DOHH2 (cell line): ENCODE measurements around the gene PDE11A.

Source experiments
- H3F3A ChIP-seq: fragments of 200-600 bp; sonication (generic), shearing (Covaris generic); 2 replicates; pipeline ENCODE4 v1.6.0; 2016; ENCODE audit warnings: antibody characterized with exemption, mild to moderate bottlenecking; ENCODE audit not compliant: control insufficient read depth, insufficient read depth
- H3K27ac ChIP-seq: fragments of 200-600 bp; sonication (generic); 2 replicates; pipeline ENCODE4 v1.5.1; 2014; ENCODE audit warnings: low read depth, mild to moderate bottlenecking, low read length, moderate library complexity
- H3K27me3 ChIP-seq: fragments of 200-600 bp; sonication (generic); 2 replicates; pipeline ENCODE4 v1.6.1; 2014; ENCODE audit warnings: mild to moderate bottlenecking, low read length, mixed read lengths; ENCODE audit not compliant: control insufficient read depth
- H3K36me3 ChIP-seq: fragments of 200-600 bp; sonication (generic); 2 replicates; pipeline ENCODE4 v1.6.1; 2014; ENCODE audit warnings: mild to moderate bottlenecking, low read length, moderate library complexity, mixed read lengths; ENCODE audit not compliant: control insufficient read depth
- H3K4me1 ChIP-seq: fragments of 200-600 bp; sonication (generic); 2 replicates; pipeline ENCODE4 v1.6.1; 2014; ENCODE audit warnings: mild to moderate bottlenecking, low read length, mixed read lengths; ENCODE audit not compliant: control insufficient read depth
- H3K4me2 ChIP-seq: fragments of 200-600 bp; sonication (generic); 2 replicates; pipeline ENCODE4 v1.6.0; 2014; ENCODE audit warnings: mild to moderate bottlenecking, low read length, moderate library complexity
- H3K4me3 ChIP-seq: fragments of 200-600 bp; sonication (generic); 2 replicates; pipeline ENCODE4 v1.5.1; 2014; ENCODE audit warnings: mild to moderate bottlenecking, low read length, mixed read lengths
- H3K79me2 ChIP-seq: fragments of 200-600 bp; sonication (generic); 2 replicates; pipeline ENCODE4 v1.6.1; 2014; ENCODE audit warnings: mild to moderate bottlenecking, low read length, mixed read lengths; ENCODE audit not compliant: control insufficient read depth
- H3K9me2 ChIP-seq: fragments of 200-600 bp; sonication (generic); replicated peaks from 2 replicates; pipeline ENCODE4 v1.6.1; 2014; ENCODE audit warnings: mild to moderate bottlenecking, low read length, mixed read lengths; ENCODE audit not compliant: control insufficient read depth
- H3K9me3 ChIP-seq: fragments of 200-600 bp; sonication (generic); 2 replicates; pipeline ENCODE4 v1.6.1; 2014; ENCODE audit warnings: antibody characterized with exemption, low read length, mixed read lengths; ENCODE audit not compliant: control insufficient read depth, insufficient read depth
- H4K20me1 ChIP-seq: fragments of 200-600 bp; sonication (generic); 2 replicates; pipeline ENCODE4 v1.6.0; 2014; ENCODE audit warnings: low read depth, mild to moderate bottlenecking, antibody characterized with exemption, low read length, moderate library complexity; ENCODE audit not compliant: control insufficient read depth, insufficient read depth
- EZH2phosphoT487 ChIP-seq: fragments of 200-600 bp; sonication (generic); IDR thresholded peaks from 2 replicates; pipeline ENCODE4 v1.6.1; 2017; ENCODE audit warnings: borderline replicate concordance, mild to moderate bottlenecking, antibody characterized with exemption, low read length, moderate library complexity, mixed read lengths
- TF ChIP-seq, protein P1 (sequence below): fragments of 200-600 bp; sonication (generic); IDR thresholded peaks from one replicate; pipeline ENCODE4 v1.5.1; 2014; ENCODE audit warnings: antibody characterized with exemption, mild to moderate bottlenecking, low read depth, low read length; ENCODE audit not compliant: poor library complexity, severe bottlenecking

The PDE11A gene

DNA sequence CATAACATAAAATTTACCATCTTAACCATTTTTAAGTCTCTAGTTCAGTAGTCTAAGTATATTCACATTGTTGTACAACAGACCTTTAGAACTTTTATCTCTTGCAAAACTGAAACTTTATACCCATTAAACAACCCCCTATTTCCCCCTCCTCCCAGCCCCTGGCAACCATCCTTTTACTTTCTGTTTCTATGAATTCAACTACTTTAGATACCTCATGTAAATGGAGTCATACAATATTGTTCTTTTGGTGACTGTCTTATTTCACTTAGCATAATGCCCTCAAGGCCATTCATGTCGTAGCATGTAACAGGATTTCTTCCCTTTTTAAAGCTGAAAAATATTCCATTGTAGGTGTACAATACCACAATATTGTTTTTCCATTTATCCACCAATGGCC, 129.8 kb downstream of the PDE11A start:
- H3K79me2 ChIP-seq = no peaks in the 10 kb centered on the region
- H3K4me1 ChIP-seq = no peaks in the 10 kb centered on the region
- H3F3A ChIP-seq = no peaks in the 10 kb centered on the region
- H3K9me3 ChIP-seq = no peaks in the 10 kb centered on the region
- H3K4me3 ChIP-seq = no peak overlapping the region
- no peaks in the 10 kb centered on the region for H3K27me3 ChIP-seq
- TF ChIP-seq, protein P1, sequence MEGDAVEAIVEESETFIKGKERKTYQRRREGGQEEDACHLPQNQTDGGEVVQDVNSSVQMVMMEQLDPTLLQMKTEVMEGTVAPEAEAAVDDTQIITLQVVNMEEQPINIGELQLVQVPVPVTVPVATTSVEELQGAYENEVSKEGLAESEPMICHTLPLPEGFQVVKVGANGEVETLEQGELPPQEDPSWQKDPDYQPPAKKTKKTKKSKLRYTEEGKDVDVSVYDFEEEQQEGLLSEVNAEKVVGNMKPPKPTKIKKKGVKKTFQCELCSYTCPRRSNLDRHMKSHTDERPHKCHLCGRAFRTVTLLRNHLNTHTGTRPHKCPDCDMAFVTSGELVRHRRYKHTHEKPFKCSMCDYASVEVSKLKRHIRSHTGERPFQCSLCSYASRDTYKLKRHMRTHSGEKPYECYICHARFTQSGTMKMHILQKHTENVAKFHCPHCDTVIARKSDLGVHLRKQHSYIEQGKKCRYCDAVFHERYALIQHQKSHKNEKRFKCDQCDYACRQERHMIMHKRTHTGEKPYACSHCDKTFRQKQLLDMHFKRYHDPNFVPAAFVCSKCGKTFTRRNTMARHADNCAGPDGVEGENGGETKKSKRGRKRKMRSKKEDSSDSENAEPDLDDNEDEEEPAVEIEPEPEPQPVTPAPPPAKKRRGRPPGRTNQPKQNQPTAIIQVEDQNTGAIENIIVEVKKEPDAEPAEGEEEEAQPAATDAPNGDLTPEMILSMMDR = no peak
- no peak for TF ChIP-seq EZH2phosphoT487
- no peaks in the 10 kb centered on the region for H3K9me2 ChIP-seq
- no peaks in the 10 kb centered on the region for H4K20me1 ChIP-seq
- no peak overlapping the region for H3K27ac ChIP-seq
- H3K4me2 ChIP-seq = no peak overlapping the region
- no peaks in the 10 kb centered on the region for H3K36me3 ChIP-seq

DNA sequence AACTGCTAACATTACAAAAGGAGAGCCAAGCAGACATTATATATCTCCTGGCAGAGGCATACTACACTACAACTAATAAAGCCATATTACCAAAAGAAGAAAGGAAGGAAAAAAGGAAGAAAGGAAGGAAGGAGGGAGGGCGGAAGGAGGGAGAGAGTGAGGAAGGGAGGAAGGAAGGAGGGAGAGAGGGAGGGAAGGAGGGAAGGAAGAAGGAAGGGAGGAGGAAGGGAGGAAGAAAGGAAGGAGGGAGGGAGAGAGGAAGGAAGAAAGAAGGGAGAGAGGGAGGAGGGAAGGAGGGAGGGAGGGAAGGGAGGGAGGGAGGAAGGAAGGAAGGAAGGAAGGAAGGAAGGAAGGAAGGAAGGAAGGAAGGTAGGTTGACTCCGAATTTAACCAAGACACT, 133.4 kb downstream of the PDE11A start:
- no peaks in the 10 kb centered on the region for H3K27me3 ChIP-seq
- H3K9me2 ChIP-seq = no peaks in the 10 kb centered on the region
- no peaks in the 10 kb centered on the region for H3K9me3 ChIP-seq

GRCh38 chr2:177930916-177931315, 141.7 kb downstream of the PDE11A start:
- H3K79me2 ChIP-seq = no peaks in the 10 kb centered on the region
- TF ChIP-seq, protein P1 = no peak
- TF ChIP-seq EZH2phosphoT487 = no peak

More for the DNA sequence above, 133.4 kb downstream of the PDE11A start:
- Histone ChIP-seq H3K27ac (no peak overlapping the region), H3K36me3 (no peaks in the 10 kb centered on the region), H3K4me2 (no peak overlapping the region), H4K20me1 (no peaks in the 10 kb centered on the region), H3K79me2 (no peaks in the 10 kb centered on the region), H3K4me1 (no peaks in the 10 kb centered on the region), H3F3A (no peaks in the 10 kb centered on the region), H3K4me3 (no peak overlapping the region)
- TF ChIP-seq, protein P1 = no peak
- no peak for TF ChIP-seq EZH2phosphoT487

More at GRCh38 chr2:177930916-177931315, 141.7 kb downstream of the PDE11A start:
- Histone ChIP-seq H3K4me1 (no peaks in the 10 kb centered on the region), H3K27ac (no peak overlapping the region), H3K36me3 (no peaks in the 10 kb centered on the region), H4K20me1 (no peaks in the 10 kb centered on the region), H3F3A (no peaks in the 10 kb centered on the region), H3K9me2 (no peaks in the 10 kb centered on the region), H3K9me3 (no peaks in the 10 kb centered on the region), H3K4me2 (no peak overlapping the region), H3K4me3 (no peak overlapping the region), H3K27me3 (no peaks in the 10 kb centered on the region)
